ENCODE data around the gene RMDN3. TPM values are rescaled to one million over a fixed set of nuclear protein-coding genes. Genes with fewer than 3 reads are reported as not detected.
A peak's percentile ranks its signal among the peaks of the same experiment; 100 is the strongest.

The RMDN3 gene
- total RNA-seq, 1 donor, result 17.3 TPM

- TF ChIP-seq CTCF (IDR thresholded peaks at IDR 0.05; ENCODE audit: insufficient read depth, low read depth, low read length), result no peak
- H3K4me3 ChIP-seq (ENCODE audit: low read depth, low read length), result no peak overlapping the region
- DNase-seq (ENCODE audit: low read depth), result peak; percentile 89
Observed at GRCh38 chr15:40793216-40793989, 38.3 kb upstream of the RMDN3 start.

GRCh38 chr15:40792394-40792793, 37.3 kb upstream of the RMDN3 start:
- DNase-seq (ENCODE audit: low read depth), result no peak
- H3K4me3 ChIP-seq (ENCODE audit: low read depth, low read length), result no peak overlapping the region
- TF ChIP-seq CTCF (IDR thresholded peaks at IDR 0.05; ENCODE audit: insufficient read depth, low read depth, low read length), result no peak

- H3K4me3 ChIP-seq (ENCODE audit: low read depth, low read length), result no peak overlapping the region
- TF ChIP-seq CTCF (IDR thresholded peaks at IDR 0.05; ENCODE audit: insufficient read depth, low read depth, low read length), result no peak
- peak; percentile 27 for DNase-seq (ENCODE audit: low read depth)
Observed at GRCh38 chr15:40790718-40791117, 35.7 kb upstream of the RMDN3 start.

GRCh38 chr15:40789999-40790398, 34.9 kb upstream of the RMDN3 start:
- no peak for TF ChIP-seq CTCF (IDR thresholded peaks at IDR 0.05; ENCODE audit: insufficient read depth, low read depth, low read length)
- H3K4me3 ChIP-seq (ENCODE audit: low read depth, low read length), result no peak overlapping the region
- DNase-seq (ENCODE audit: low read depth), result no peak

GRCh38 chr15:40789119-40789518, 34.1 kb upstream of the RMDN3 start:
- TF ChIP-seq CTCF (IDR thresholded peaks at IDR 0.05; ENCODE audit: insufficient read depth, low read depth, low read length), result no peak
- DNase-seq (ENCODE audit: low read depth), result no peak
- no peak overlapping the region for H3K4me3 ChIP-seq (ENCODE audit: low read depth, low read length)

GRCh38 chr15:40787991-40788390, 32.9 kb upstream of the RMDN3 start:
- no peak overlapping the region for H3K4me3 ChIP-seq (ENCODE audit: low read depth, low read length)
- no peak for DNase-seq (ENCODE audit: low read depth)
- TF ChIP-seq CTCF (IDR thresholded peaks at IDR 0.05; ENCODE audit: insufficient read depth, low read depth, low read length), result no peak
